ENCODE measurements around the gene JMJD7.

JMJD7 gene

DNA sequence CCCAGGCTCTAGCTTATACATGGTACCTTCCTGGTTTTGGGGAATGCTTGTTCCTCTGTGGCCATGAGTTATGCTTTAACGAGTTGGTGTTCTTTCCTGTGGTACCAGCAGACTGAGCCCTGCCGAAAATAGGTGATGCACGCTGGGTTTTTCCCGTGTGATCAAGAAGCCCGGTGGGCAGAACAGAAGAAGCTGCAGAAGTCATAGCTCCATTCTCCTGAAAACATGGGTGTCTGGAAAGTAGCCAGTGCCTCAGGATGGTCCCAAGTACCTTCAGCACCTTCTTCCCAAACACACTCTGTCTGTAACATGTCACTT lies 28.4 kb upstream of the JMJD7 start:
- H4K20me1 ChIP-seq (ENCODE audit: insufficient read depth, low read length, poor library complexity, severe bottlenecking), result no peaks in the 10 kb centered on the region
- H3K9ac ChIP-seq (ENCODE audit: low read depth, low read length, poor library complexity, severe bottlenecking), result no peak overlapping the region
- H3K79me2 ChIP-seq (ENCODE audit: insufficient read depth, low read length), result peaks cover 17% of the 10 kb centered on the region; the same call in 1 of the 2 replicates
- no peak overlapping the region for H3K4me3 ChIP-seq (ENCODE audit: low read length, poor library complexity, severe bottlenecking)
- H2AFZ ChIP-seq (ENCODE audit: low read length), result no peak overlapping the region
- H3F3A ChIP-seq (ENCODE audit: low read depth), result peaks cover 5% of the 10 kb centered on the region
- no peak overlapping the region for H3K4me2 ChIP-seq (ENCODE audit: low read depth, low read length, poor library complexity, severe bottlenecking)
- H3K9me3 ChIP-seq (ENCODE audit: insufficient read depth, low read depth, low read length), result no peaks in the 10 kb centered on the region
- TF ChIP-seq, protein P1, sequence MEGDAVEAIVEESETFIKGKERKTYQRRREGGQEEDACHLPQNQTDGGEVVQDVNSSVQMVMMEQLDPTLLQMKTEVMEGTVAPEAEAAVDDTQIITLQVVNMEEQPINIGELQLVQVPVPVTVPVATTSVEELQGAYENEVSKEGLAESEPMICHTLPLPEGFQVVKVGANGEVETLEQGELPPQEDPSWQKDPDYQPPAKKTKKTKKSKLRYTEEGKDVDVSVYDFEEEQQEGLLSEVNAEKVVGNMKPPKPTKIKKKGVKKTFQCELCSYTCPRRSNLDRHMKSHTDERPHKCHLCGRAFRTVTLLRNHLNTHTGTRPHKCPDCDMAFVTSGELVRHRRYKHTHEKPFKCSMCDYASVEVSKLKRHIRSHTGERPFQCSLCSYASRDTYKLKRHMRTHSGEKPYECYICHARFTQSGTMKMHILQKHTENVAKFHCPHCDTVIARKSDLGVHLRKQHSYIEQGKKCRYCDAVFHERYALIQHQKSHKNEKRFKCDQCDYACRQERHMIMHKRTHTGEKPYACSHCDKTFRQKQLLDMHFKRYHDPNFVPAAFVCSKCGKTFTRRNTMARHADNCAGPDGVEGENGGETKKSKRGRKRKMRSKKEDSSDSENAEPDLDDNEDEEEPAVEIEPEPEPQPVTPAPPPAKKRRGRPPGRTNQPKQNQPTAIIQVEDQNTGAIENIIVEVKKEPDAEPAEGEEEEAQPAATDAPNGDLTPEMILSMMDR (conservative IDR thresholded peaks at IDR 0.05; ENCODE audit: low read length), result no peak
- TF ChIP-seq EZH2phosphoT487 (IDR thresholded peaks at IDR 0.05; ENCODE audit: borderline replicate concordance), result no peak
- peaks cover 41% of the 10 kb centered on the region for H3K4me1 ChIP-seq (ENCODE audit: insufficient read depth, low read length, poor library complexity, severe bottlenecking)
- no peaks in the 10 kb centered on the region for H3K27me3 ChIP-seq (ENCODE audit: insufficient read depth, low read length, poor library complexity, severe bottlenecking)
- peaks cover 29% of the 10 kb centered on the region; the same call in 1 of the 2 replicates for H3K36me3 ChIP-seq (ENCODE audit: insufficient read depth, low read length)
- no peaks in the 10 kb centered on the region for H3K9me2 ChIP-seq (replicated peaks; ENCODE audit: low read depth, low read length)

DNA sequence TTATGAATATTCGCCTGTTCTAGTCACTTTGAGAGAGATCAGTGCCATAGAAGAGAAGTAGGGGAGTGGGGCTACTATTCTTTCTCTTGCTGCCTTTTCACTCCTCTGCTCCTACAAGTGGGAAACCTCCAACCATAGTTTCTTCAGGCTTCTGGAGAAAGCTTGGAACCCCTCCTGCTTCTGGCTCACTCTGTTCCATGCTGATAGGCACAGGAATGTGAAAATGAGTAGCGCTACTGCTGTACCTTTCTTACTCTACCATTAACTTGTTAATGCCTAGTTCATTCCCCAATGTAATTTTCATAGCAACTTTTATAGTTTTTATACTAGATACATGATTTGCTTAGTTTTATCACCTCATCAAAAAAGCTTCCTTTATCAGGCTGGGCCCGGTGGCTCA lies 26.7 kb upstream of the JMJD7 start:
- no peaks in the 10 kb centered on the region for H3K9me3 ChIP-seq (ENCODE audit: insufficient read depth, low read depth, low read length)
- no peak for TF ChIP-seq EZH2phosphoT487 (IDR thresholded peaks at IDR 0.05; ENCODE audit: borderline replicate concordance)
- H3K27me3 ChIP-seq (ENCODE audit: insufficient read depth, low read length, poor library complexity, severe bottlenecking), result no peaks in the 10 kb centered on the region
- H2AFZ ChIP-seq (ENCODE audit: low read length), result no peak overlapping the region
- H4K20me1 ChIP-seq (ENCODE audit: insufficient read depth, low read length, poor library complexity, severe bottlenecking), result no peaks in the 10 kb centered on the region
- H3K36me3 ChIP-seq (ENCODE audit: insufficient read depth, low read length), result peaks cover 29% of the 10 kb centered on the region; the same call in 1 of the 2 replicates
- H3K4me2 ChIP-seq (ENCODE audit: low read depth, low read length, poor library complexity, severe bottlenecking), result no peak overlapping the region
- H3K9ac ChIP-seq (ENCODE audit: low read depth, low read length, poor library complexity, severe bottlenecking), result no peak overlapping the region
- peaks cover 9% of the 10 kb centered on the region; the same call in 1 of the 2 replicates for H3K79me2 ChIP-seq (ENCODE audit: insufficient read depth, low read length)
- peaks cover 33% of the 10 kb centered on the region for H3K4me1 ChIP-seq (ENCODE audit: insufficient read depth, low read length, poor library complexity, severe bottlenecking)
- H3K4me3 ChIP-seq (ENCODE audit: low read length, poor library complexity, severe bottlenecking), result no peak overlapping the region
- no peaks in the 10 kb centered on the region for H3K9me2 ChIP-seq (replicated peaks; ENCODE audit: low read depth, low read length)
- H3F3A ChIP-seq (ENCODE audit: low read depth), result peaks cover under 1% of the 10 kb centered on the region

DNA sequence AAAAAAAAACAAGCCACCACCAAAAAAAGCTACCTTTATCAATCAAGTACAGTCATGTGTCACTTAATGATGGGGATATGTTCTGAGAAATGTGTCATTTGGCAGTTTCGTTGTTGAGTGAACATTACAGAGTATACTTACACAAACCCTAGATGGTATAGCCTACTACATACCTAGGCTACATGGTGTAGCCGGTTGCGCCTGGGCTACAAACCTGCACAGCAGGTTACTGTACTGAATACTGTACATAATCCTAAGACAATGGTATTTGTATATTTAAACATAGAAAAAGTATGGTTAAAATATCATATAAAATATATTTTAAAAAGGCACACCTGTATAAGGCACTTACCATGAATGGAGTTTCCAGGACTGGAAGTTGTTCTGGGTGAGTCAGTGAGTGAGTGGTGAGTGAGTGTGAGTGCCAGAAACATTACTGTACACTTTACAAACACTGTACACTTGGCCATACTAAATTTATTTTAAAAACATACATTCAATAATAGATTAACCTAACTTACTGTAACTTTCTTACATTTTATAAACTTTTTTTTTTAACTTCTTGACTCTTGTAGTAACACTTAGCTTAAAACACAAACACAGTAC lies 25.9 kb upstream of the JMJD7 start:
- no peaks in the 10 kb centered on the region for H3K27me3 ChIP-seq (ENCODE audit: insufficient read depth, low read length, poor library complexity, severe bottlenecking)
- H3K9me3 ChIP-seq (ENCODE audit: insufficient read depth, low read depth, low read length), result no peaks in the 10 kb centered on the region
- H3K9ac ChIP-seq (ENCODE audit: low read depth, low read length, poor library complexity, severe bottlenecking), result no peak overlapping the region
- peaks cover 5% of the 10 kb centered on the region; the same call in 1 of the 2 replicates for H3K79me2 ChIP-seq (ENCODE audit: insufficient read depth, low read length)
- no peaks in the 10 kb centered on the region for H4K20me1 ChIP-seq (ENCODE audit: insufficient read depth, low read length, poor library complexity, severe bottlenecking)
- no peak for TF ChIP-seq EZH2phosphoT487 (IDR thresholded peaks at IDR 0.05; ENCODE audit: borderline replicate concordance)
- TF ChIP-seq, protein P1 (conservative IDR thresholded peaks at IDR 0.05; ENCODE audit: low read length), result no peak
- peaks cover 26% of the 10 kb centered on the region for H3K4me1 ChIP-seq (ENCODE audit: insufficient read depth, low read length, poor library complexity, severe bottlenecking)
- H2AFZ ChIP-seq (ENCODE audit: low read length), result no peak overlapping the region
- no peak overlapping the region for H3K4me3 ChIP-seq (ENCODE audit: low read length, poor library complexity, severe bottlenecking)
- no peaks in the 10 kb centered on the region for H3K9me2 ChIP-seq (replicated peaks; ENCODE audit: low read depth, low read length)
- H3K36me3 ChIP-seq (ENCODE audit: insufficient read depth, low read length), result peaks cover 29% of the 10 kb centered on the region; the same call in 1 of the 2 replicates
- H3F3A ChIP-seq (ENCODE audit: low read depth), result no peaks in the 10 kb centered on the region
- H3K4me2 ChIP-seq (ENCODE audit: low read depth, low read length, poor library complexity, severe bottlenecking), result no peak overlapping the region

DNA sequence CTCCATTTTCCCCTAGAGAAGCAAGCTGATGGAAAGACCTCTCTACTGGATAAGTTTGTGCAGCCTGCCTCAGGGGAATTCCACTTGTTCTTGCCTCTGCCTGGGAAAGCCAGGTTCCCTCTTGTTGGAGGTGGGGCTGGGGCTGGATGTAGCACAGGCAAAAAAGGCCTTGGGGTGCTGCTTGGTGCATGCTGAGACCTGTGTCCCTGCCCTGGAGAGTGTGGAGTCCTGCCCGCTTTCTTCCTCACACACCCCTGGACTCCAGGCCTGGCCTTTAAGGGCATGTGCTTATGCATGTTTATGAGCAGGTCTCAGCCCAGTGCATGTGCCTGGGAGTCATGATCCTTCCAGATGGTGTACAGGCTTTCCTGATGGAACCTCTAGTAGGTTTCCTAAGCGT lies 23.5 kb upstream of the JMJD7 start:
- peak overlapping the region; percentile 50 for H3K9ac ChIP-seq (ENCODE audit: low read depth, low read length, poor library complexity, severe bottlenecking)
- no peak overlapping the region for H2AFZ ChIP-seq (ENCODE audit: low read length)
- H3K4me2 ChIP-seq (ENCODE audit: low read depth, low read length, poor library complexity, severe bottlenecking), result no peak overlapping the region
- H3K36me3 ChIP-seq (ENCODE audit: insufficient read depth, low read length), result peaks cover 29% of the 10 kb centered on the region; the same call in 1 of the 2 replicates
- H3K27me3 ChIP-seq (ENCODE audit: insufficient read depth, low read length, poor library complexity, severe bottlenecking), result no peaks in the 10 kb centered on the region
- no peak overlapping the region for H3K4me3 ChIP-seq (ENCODE audit: low read length, poor library complexity, severe bottlenecking)
- H3F3A ChIP-seq (ENCODE audit: low read depth), result no peaks in the 10 kb centered on the region
- H3K9me3 ChIP-seq (ENCODE audit: insufficient read depth, low read depth, low read length), result no peaks in the 10 kb centered on the region
- no peak for TF ChIP-seq EZH2phosphoT487 (IDR thresholded peaks at IDR 0.05; ENCODE audit: borderline replicate concordance)
- TF ChIP-seq, protein P1 (conservative IDR thresholded peaks at IDR 0.05; ENCODE audit: low read length), result no peak
- H3K79me2 ChIP-seq (ENCODE audit: insufficient read depth, low read length), result no peaks in the 10 kb centered on the region
- H3K9me2 ChIP-seq (replicated peaks; ENCODE audit: low read depth, low read length), result no peaks in the 10 kb centered on the region
- H4K20me1 ChIP-seq (ENCODE audit: insufficient read depth, low read length, poor library complexity, severe bottlenecking), result no peaks in the 10 kb centered on the region
- H3K4me1 ChIP-seq (ENCODE audit: insufficient read depth, low read length, poor library complexity, severe bottlenecking), result peaks cover 10% of the 10 kb centered on the region

All from Loucy (cell line).